GM18909 (cell line): ENCODE data around the gene TMIGD3.

Source experiments
- ATAC-seq: cut with Tn5 transposase; IDR thresholded peaks from one replicate; pipeline ENCODE4 v1.9.1; 2021; ENCODE audit warnings: mild to moderate bottlenecking; ENCODE audit not compliant: unreplicated experiment, poor library complexity

TMIGD3 gene

DNA sequence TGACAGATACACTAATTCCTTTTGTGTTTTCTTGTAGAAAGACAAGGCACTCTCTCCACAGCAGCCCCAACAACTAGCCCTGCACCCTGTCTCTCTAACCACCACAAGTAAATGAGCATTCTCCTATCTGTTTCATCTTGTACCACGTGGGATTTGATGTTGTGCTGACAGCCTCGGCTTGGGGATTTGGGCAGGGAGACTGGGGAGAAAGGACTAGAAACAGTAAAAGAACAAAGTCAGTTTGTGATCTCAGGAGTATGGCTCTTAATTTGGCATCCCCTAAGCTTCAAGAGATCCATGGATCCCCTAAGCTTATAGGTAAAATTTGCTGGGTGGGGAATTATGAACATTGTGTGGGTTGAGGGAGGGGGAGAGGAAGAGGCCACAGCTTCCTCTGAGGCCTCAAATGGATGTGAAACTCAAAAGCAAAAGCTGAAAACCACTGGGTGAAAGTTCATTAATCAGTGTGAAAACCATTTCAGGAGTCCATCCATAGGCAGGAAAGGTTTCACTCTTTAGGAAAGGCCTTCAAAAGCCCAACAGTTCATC is 26.6 kb downstream of the TMIGD3 start:
- peak; percentile 72 for ATAC-seq

DNA sequence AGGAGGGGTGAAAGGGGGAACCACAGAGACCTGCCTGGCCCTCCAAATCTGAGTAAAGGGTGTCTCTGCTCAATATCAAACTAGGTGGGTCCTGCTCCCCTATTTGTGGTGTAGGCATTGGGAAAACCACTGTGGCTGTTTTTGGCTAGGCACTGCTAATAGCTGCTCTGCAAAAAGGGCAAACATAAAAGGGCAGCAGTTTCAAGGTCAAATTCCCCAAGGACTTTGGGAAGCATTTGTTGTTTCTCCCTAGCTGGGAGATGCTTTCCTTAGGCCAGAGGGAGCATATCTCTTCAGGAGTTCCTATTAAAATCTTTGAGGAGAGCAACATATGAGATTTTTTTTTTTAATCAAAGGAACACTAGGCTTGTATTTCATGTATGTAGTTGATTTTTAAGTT is 27.2 kb downstream of the TMIGD3 start:
- ATAC-seq: no peak

DNA sequence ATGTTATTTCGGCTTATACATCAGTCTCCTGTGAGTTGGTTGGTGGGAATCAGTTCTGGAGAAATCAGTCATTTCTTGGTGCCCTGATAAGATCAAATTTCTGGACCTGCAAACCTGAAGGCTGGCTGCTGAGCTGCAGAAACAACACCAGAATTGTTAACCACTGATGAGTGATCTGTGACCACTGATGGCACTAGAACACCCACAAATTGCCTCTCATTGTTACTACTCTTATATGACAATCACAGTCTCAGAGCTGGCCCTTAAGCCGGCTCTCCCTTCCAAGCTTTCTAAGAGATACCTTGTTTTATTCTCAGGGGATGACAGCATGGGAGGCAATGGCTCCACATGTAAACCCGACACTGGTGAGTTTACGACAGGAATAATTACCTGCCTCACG is 27.7 kb downstream of the TMIGD3 start:
- peak; percentile 53 for ATAC-seq

DNA sequence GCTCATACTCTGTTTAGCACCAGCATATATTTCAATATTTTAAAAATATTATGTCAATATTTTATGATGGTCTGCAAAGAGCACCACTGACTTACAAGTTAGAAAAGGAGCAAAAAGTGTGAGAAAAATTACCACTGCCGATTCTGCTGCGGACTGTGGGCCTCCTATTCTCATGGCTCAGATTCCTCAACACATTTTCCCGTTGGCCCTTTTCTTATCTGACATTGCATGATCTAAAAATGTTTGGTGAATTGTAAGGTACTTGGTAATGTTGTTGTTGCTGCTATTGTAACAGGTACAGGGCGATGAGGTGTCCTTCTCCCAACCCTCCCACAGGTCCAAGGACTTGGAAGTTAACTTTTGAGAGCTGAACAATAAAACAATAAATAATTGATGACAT is 28.9 kb downstream of the TMIGD3 start:
- ATAC-seq: no peak

DNA sequence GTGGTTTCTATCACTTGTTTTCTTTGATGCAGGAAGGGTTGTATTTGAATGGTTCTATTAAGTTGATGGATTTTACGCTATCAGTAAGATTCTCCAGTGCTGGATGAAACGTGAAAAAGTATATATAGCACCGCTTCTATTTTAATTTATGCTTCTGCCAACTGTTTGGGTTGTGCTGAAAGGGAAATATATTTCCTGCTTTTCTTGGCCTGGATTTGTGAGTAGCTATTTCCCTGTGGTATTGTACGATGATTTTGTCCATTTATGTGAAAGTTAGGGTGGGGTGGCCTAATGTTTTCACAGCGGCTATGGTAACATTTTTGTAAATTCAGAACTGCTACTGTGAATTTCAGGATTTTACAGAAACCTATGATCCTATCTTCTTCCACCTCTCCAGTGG is 29.3 kb downstream of the TMIGD3 start:
- ATAC-seq: no peak

DNA sequence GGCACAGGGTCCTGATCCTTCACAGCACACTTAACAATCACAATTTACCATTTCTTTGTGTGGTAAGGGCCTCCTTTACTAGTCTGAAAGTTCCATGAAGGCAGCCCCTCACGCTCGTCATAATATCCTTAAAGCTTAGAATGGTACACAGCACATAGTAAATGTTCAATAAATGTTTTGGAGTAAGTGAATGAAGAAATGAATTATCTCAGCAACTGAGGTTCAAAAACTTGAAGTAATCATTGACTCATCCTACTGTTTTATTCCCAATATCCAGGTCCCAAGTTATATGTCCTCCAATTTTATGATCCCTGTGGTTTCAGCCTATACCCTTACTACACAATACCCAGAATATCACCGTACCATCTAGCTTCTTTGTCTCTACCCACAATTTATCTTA is 31.9 kb downstream of the TMIGD3 start:
- no peak for ATAC-seq

DNA sequence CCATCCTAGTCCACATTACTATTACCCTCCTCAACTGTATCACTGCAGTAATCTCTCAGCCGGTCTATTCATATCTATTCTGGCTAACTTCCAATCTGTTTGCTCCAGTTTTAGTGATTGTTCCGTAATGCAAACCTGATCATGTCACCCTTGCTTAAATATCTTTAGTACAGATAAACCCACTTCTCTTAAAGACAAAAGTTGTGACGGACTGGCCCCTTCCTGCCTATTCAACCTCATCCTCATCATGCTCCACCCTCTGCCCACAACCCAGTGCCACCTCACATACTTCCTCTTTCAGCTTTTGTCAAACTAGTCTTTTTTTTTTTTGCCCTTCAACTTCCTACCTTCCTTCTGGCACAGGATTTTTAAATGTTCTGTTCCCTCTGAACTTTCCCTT is 32.4 kb downstream of the TMIGD3 start:
- ATAC-seq: peak; percentile 59

GRCh38 chr1:111470596-111470995 is 32.8 kb downstream of the TMIGD3 start:
- no peak for ATAC-seq

DNA sequence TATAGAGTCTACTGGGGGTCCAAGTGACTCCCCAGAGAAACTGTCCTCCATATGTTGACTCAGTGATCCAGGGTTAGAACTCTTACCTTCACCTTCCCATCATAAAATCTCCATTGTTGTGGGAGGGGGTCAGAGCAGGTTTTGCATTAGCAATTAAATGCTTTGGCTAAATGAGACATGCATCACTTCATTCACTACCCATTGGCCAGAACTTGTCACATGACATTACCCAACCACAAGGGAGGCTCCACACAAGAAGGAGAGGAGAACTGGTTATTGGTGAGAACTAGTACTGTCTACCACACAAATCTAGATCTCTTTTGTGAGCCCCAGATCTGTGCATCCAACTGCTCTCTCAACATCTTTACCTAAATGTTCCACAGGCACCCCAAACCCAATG is 33.9 kb downstream of the TMIGD3 start:
- ATAC-seq: no peak

- ATAC-seq: no peak
Measured at GRCh38 chr1:111468717-111469100, 34.7 kb downstream of the TMIGD3 start.

GRCh38 chr1:111467865-111468716 is 35.3 kb downstream of the TMIGD3 start:
- no peak for ATAC-seq

- no peak for ATAC-seq
Measured at GRCh38 chr1:111466480-111466879, 37.0 kb downstream of the TMIGD3 start.

- ATAC-seq: no peak
Measured at GRCh38 chr1:111465754-111466153, 37.7 kb downstream of the TMIGD3 start.

GRCh38 chr1:111463029-111463683 is 40.3 kb downstream of the TMIGD3 start:
- no peak for ATAC-seq

- no peak for ATAC-seq
Measured at GRCh38 chr1:111462370-111463028, 40.9 kb downstream of the TMIGD3 start.

DNA sequence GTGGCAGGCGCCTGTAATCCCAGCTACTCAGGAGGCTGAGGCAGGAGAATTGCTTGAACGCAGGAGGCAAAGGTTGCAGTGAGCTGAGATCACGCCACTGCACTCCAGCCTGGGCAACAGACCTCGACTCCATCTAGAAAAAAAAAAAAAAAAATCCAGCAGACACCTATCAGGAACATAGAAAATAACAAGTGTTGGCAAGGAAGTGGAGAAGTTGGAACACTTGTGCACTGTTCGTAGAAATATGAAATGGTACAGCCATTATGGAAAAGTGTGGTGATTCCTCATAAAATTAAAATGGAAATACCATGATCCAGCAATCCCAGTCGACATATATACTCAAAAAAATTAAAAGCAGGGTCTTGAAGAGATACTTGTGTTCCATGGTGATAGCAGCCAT is 41.7 kb downstream of the TMIGD3 start:
- no peak for ATAC-seq

DNA sequence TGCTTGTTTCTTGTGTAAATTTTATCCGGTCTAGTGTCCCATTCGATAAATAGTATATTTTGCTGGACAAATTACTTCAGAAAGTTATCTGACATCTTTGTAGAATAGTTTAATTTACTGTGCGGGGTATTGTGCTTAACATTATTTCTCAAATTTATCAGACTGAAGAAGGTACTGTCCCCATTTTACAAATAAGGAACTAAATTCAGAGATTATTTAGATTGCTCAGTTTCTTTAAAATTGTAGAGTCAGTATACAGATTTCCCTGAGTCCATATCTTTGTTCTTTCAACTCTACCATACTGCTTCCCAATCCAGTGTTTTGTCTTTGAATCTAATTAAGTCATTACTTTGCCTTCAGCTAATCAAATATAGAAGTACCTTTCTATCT is 47.8 kb downstream of the TMIGD3 start:
- ATAC-seq: no peak

- ATAC-seq: no peak
Measured at GRCh38 chr1:111454859-111455641, 48.4 kb downstream of the TMIGD3 start.

- ATAC-seq: no peak
Measured at GRCh38 chr1:111453706-111454105, 49.7 kb downstream of the TMIGD3 start.

DNA sequence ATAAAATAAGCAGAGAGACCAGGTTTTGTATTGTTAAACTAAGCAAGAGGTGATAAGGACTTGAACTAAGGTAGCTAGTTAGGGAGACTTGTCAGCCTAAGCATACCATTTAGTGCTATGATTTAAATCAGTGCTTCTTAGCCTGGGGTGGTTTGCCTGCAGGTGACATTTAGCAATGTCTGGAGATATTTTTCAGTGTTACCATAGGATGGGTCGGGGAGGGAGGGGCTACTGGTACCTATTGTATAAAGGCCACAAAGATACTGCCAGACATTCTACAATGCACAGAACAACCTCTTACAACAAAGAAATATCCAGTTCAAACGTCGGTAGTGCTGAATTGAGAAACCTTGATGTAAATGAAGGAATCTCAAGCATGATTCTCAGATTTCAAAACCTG is 50.9 kb downstream of the TMIGD3 start:
- no peak for ATAC-seq
